ENCODE measurements around the gene CDKAL1.

The CDKAL1 gene

GRCh38 chr6:20686142-20686541, 151.9 kb downstream of the CDKAL1 start:
- no peak for DNase-seq

- no peak for DNase-seq
These were observed 153.2 kb downstream of the CDKAL1 start for GRCh38 chr6:20687494-20687893.

- no peak for DNase-seq
These were observed 154.6 kb downstream of the CDKAL1 start for GRCh38 chr6:20688710-20689500.

- DNase-seq = no peak
These were observed 156.9 kb downstream of the CDKAL1 start for GRCh38 chr6:20691185-20691584.

GRCh38 chr6:20692023-20692422, 157.8 kb downstream of the CDKAL1 start:
- DNase-seq = no peak

- DNase-seq = no peak
These were observed 159.3 kb downstream of the CDKAL1 start for GRCh38 chr6:20693466-20694063.

GRCh38 chr6:20696676-20697075, 162.4 kb downstream of the CDKAL1 start:
- no peak for DNase-seq

GRCh38 chr6:20698675-20699074, 164.4 kb downstream of the CDKAL1 start:
- DNase-seq = no peak

- no peak for DNase-seq
These were observed 165.1 kb downstream of the CDKAL1 start for GRCh38 chr6:20699402-20699801.

GRCh38 chr6:20700375-20700774, 166.1 kb downstream of the CDKAL1 start:
- DNase-seq = no peak

GRCh38 chr6:20702366-20702765, 168.1 kb downstream of the CDKAL1 start:
- no peak for DNase-seq

- DNase-seq = no peak
These were observed 168.8 kb downstream of the CDKAL1 start for GRCh38 chr6:20703049-20703448.

- no peak for DNase-seq
These were observed 170.2 kb downstream of the CDKAL1 start for GRCh38 chr6:20704325-20705025.

- DNase-seq = no peak
These were observed 171.5 kb downstream of the CDKAL1 start for GRCh38 chr6:20705741-20706140.

- DNase-seq = no peak
These were observed 172.1 kb downstream of the CDKAL1 start for GRCh38 chr6:20706238-20706938.

- DNase-seq = no peak
These were observed 172.8 kb downstream of the CDKAL1 start for GRCh38 chr6:20706939-20707485.

GRCh38 chr6:20707870-20708269, 173.6 kb downstream of the CDKAL1 start:
- DNase-seq = no peak

GRCh38 chr6:20708367-20709124, 174.3 kb downstream of the CDKAL1 start:
- no peak for DNase-seq

- no peak for DNase-seq
These were observed 175.2 kb downstream of the CDKAL1 start for GRCh38 chr6:20709451-20709850.

GRCh38 chr6:20710341-20710740, 176.1 kb downstream of the CDKAL1 start:
- DNase-seq = no peak

- no peak for DNase-seq
These were observed 177.3 kb downstream of the CDKAL1 start for GRCh38 chr6:20711518-20711917.

GRCh38 chr6:20712011-20712410, 177.8 kb downstream of the CDKAL1 start:
- DNase-seq = no peak
